DOHH2 (cell line): ENCODE measurements around the gene FZD1.

Source experiments
- EZH2phosphoT487 ChIP-seq: fragments of 200-600 bp; sonication (generic); IDR thresholded peaks from 2 replicates; pipeline ENCODE4 v1.6.1; 2017; ENCODE audit warnings: borderline replicate concordance, mild to moderate bottlenecking, antibody characterized with exemption, low read length, moderate library complexity, mixed read lengths
- TF ChIP-seq, protein P1 (sequence below): fragments of 200-600 bp; sonication (generic); IDR thresholded peaks from one replicate; pipeline ENCODE4 v1.5.1; 2014; ENCODE audit warnings: antibody characterized with exemption, mild to moderate bottlenecking, low read depth, low read length; ENCODE audit not compliant: poor library complexity, severe bottlenecking

DNA sequence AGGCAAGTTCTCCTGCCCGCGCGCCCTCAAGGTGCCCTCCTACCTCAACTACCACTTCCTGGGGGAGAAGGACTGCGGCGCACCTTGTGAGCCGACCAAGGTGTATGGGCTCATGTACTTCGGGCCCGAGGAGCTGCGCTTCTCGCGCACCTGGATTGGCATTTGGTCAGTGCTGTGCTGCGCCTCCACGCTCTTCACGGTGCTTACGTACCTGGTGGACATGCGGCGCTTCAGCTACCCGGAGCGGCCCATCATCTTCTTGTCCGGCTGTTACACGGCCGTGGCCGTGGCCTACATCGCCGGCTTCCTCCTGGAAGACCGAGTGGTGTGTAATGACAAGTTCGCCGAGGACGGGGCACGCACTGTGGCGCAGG lies 1.4 kb downstream of the FZD1 start:
- TF ChIP-seq, protein P1, sequence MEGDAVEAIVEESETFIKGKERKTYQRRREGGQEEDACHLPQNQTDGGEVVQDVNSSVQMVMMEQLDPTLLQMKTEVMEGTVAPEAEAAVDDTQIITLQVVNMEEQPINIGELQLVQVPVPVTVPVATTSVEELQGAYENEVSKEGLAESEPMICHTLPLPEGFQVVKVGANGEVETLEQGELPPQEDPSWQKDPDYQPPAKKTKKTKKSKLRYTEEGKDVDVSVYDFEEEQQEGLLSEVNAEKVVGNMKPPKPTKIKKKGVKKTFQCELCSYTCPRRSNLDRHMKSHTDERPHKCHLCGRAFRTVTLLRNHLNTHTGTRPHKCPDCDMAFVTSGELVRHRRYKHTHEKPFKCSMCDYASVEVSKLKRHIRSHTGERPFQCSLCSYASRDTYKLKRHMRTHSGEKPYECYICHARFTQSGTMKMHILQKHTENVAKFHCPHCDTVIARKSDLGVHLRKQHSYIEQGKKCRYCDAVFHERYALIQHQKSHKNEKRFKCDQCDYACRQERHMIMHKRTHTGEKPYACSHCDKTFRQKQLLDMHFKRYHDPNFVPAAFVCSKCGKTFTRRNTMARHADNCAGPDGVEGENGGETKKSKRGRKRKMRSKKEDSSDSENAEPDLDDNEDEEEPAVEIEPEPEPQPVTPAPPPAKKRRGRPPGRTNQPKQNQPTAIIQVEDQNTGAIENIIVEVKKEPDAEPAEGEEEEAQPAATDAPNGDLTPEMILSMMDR, result no peak
- no peak for TF ChIP-seq EZH2phosphoT487
